ENCODE data around the gene STXBP6. TPM values are rescaled to one million over a fixed set of nuclear protein-coding genes. Genes with fewer than 3 reads are reported as not detected.

The STXBP6 gene
- 10 to 100 TPM; 34.9 to 62.1 (median 45.5) TPM for total RNA-seq

GRCh38 chr14:25049568-25050268, at the start of gene STXBP6:
Gene STXBP6, minus strand, starts transcription at chr14:25050147. Its CDS starts 75,329 bp downstream, at chr14:24974818.
- Histone ChIP-seq H3K27ac (peak within 1 kb of the TSS; percentile 92), H3K27me3 (peaks cover 8% of the 10 kb centered on the region), H3K9me3 (no peaks in the 10 kb centered on the region), H3K36me3 (no peaks in the 10 kb centered on the region), H3K4me3 (peak within 1 kb of the TSS; percentile 65), H3K4me1 (peaks cover 27% of the 10 kb centered on the region)
- TF ChIP-seq EP300 (IDR thresholded peaks at IDR 0.05), result no peak
- peak in 1 of 2 donors; percentile 27 for TF ChIP-seq POLR2A (IDR thresholded peaks at IDR 0.05)
- TF ChIP-seq CTCF (IDR thresholded peaks at IDR 0.05), result no peak
- no peak for TF ChIP-seq POLR2AphosphoS5 (IDR thresholded peaks at IDR 0.05)
- peak in 1 of 2 donors; percentile 80 for DNase-seq (ENCODE audit: low spot score in 2 of 2)
- WGBS, result under 1% methylated on average over 34 of the region's 82 CpGs

GRCh38 chr14:25097120-25097519, 47.2 kb upstream of the STXBP6 start:
- H3K27ac ChIP-seq, result no peak overlapping the region
- no peak for TF ChIP-seq POLR2AphosphoS5 (IDR thresholded peaks at IDR 0.05)
- TF ChIP-seq POLR2A (IDR thresholded peaks at IDR 0.05), result no peak
- no peak for TF ChIP-seq CTCF (IDR thresholded peaks at IDR 0.05)
- TF ChIP-seq EP300 (IDR thresholded peaks at IDR 0.05), result no peak
- DNase-seq (ENCODE audit: low spot score in 2 of 2), result no peak
- peaks cover 8% of the 10 kb centered on the region for H3K27me3 ChIP-seq
- H3K4me3 ChIP-seq, result no peak overlapping the region
- WGBS, result 83% methylated on average over 2 of the region's 2 CpGs
- no peaks in the 10 kb centered on the region for H3K36me3 ChIP-seq
- H3K9me3 ChIP-seq, result no peaks in the 10 kb centered on the region
- H3K4me1 ChIP-seq, result no peaks in the 10 kb centered on the region

GRCh38 chr14:25095736-25096437, 45.9 kb upstream of the STXBP6 start:
- H3K4me1 ChIP-seq, result peaks cover 4% of the 10 kb centered on the region
- H3K36me3 ChIP-seq, result no peaks in the 10 kb centered on the region
- TF ChIP-seq POLR2AphosphoS5 (IDR thresholded peaks at IDR 0.05) (no peak), CTCF (IDR thresholded peaks at IDR 0.05) (no peak), EP300 (IDR thresholded peaks at IDR 0.05) (no peak), POLR2A (IDR thresholded peaks at IDR 0.05) (no peak)
- WGBS, result 79% methylated on average over 5 of the region's 5 CpGs
- peaks cover 8% of the 10 kb centered on the region for H3K27me3 ChIP-seq
- H3K9me3 ChIP-seq, result no peaks in the 10 kb centered on the region
- H3K4me3 ChIP-seq, result no peak overlapping the region
- no peak overlapping the region for H3K27ac ChIP-seq
- no peak for DNase-seq (ENCODE audit: low spot score in 2 of 2)

GRCh38 chr14:25094171-25094907, 44.4 kb upstream of the STXBP6 start:
- no peak for DNase-seq (ENCODE audit: low spot score in 2 of 2)
- no peaks in the 10 kb centered on the region for H3K9me3 ChIP-seq
- 84% methylated on average over 9 of the region's 9 CpGs for WGBS
- no peak for TF ChIP-seq POLR2A (IDR thresholded peaks at IDR 0.05)
- TF ChIP-seq EP300 (IDR thresholded peaks at IDR 0.05), result no peak
- TF ChIP-seq CTCF (IDR thresholded peaks at IDR 0.05), result no peak
- no peak for TF ChIP-seq POLR2AphosphoS5 (IDR thresholded peaks at IDR 0.05)
- H3K4me1 ChIP-seq, result peaks cover 8% of the 10 kb centered on the region
- H3K4me3 ChIP-seq, result no peak overlapping the region
- no peak overlapping the region for H3K27ac ChIP-seq
- H3K27me3 ChIP-seq, result peaks cover 8% of the 10 kb centered on the region
- no peaks in the 10 kb centered on the region for H3K36me3 ChIP-seq

Data from suprapubic skin (tissue), 4 donors.